GM13977 (cell line): Measurements from ENCODE around the gene GALNT7.
"Not testable (repeated sequence)": the region's sequence is repeated elsewhere in the genome, so short reads cannot be mapped to it uniquely, and the experiment has no call there.

Experiments
- DNase-seq: peaks from one replicate; pipeline ENCODE4 v3.0.0; 2012; ENCODE audit warnings: low spot score
- in situ Hi-C: fragments of 300-500 bp; cut with MboI; formaldehyde crosslinking; loops from one replicate; pipeline ENCODE4 v1.12.0; 2022; ENCODE audit warnings: low sequenced_read_pairs, low pct_unique_long_range_greater_than_20kb, mixed read lengths, inconsistent platforms; ENCODE audit not compliant: unreplicated experiment
- TF ChIP-seq, protein P1 (sequence below): IDR thresholded peaks from 2 replicates; pipeline ENCODE4 v1.5.1; 2012; ENCODE audit warnings: mild to moderate bottlenecking, control low read depth; ENCODE audit not compliant: insufficient read depth; ENCODE audit errors: extremely low read depth, missing control alignments

GALNT7 gene, protein sequence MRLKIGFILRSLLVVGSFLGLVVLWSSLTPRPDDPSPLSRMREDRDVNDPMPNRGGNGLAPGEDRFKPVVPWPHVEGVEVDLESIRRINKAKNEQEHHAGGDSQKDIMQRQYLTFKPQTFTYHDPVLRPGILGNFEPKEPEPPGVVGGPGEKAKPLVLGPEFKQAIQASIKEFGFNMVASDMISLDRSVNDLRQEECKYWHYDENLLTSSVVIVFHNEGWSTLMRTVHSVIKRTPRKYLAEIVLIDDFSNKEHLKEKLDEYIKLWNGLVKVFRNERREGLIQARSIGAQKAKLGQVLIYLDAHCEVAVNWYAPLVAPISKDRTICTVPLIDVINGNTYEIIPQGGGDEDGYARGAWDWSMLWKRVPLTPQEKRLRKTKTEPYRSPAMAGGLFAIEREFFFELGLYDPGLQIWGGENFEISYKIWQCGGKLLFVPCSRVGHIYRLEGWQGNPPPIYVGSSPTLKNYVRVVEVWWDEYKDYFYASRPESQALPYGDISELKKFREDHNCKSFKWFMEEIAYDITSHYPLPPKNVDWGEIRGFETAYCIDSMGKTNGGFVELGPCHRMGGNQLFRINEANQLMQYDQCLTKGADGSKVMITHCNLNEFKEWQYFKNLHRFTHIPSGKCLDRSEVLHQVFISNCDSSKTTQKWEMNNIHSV

GRCh38 chr4:173168396-173169177 lies at the start of gene GALNT7:
Gene GALNT7 (plus strand): TSS chr4:173168811. CDS start chr4:173168836, 25 bp downstream.
- peak; percentile 84 for DNase-seq

GRCh38 chr4:173118819-173119218 lies 49.8 kb upstream of the GALNT7 start:
- in situ Hi-C loops, DNase-seq: not testable (repeated sequence)

More at GRCh38 chr4:173168396-173169177, at the start of gene GALNT7:
- in situ Hi-C loops, result no loop called here
- TF ChIP-seq, protein P1, sequence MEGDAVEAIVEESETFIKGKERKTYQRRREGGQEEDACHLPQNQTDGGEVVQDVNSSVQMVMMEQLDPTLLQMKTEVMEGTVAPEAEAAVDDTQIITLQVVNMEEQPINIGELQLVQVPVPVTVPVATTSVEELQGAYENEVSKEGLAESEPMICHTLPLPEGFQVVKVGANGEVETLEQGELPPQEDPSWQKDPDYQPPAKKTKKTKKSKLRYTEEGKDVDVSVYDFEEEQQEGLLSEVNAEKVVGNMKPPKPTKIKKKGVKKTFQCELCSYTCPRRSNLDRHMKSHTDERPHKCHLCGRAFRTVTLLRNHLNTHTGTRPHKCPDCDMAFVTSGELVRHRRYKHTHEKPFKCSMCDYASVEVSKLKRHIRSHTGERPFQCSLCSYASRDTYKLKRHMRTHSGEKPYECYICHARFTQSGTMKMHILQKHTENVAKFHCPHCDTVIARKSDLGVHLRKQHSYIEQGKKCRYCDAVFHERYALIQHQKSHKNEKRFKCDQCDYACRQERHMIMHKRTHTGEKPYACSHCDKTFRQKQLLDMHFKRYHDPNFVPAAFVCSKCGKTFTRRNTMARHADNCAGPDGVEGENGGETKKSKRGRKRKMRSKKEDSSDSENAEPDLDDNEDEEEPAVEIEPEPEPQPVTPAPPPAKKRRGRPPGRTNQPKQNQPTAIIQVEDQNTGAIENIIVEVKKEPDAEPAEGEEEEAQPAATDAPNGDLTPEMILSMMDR, result no peak

- in situ Hi-C loops, result no loop called here
- DNase-seq, result no peak
- TF ChIP-seq, protein P1, result no peak
These were observed 48.8 kb upstream of the GALNT7 start for GRCh38 chr4:173119818-173120217.

DNA sequence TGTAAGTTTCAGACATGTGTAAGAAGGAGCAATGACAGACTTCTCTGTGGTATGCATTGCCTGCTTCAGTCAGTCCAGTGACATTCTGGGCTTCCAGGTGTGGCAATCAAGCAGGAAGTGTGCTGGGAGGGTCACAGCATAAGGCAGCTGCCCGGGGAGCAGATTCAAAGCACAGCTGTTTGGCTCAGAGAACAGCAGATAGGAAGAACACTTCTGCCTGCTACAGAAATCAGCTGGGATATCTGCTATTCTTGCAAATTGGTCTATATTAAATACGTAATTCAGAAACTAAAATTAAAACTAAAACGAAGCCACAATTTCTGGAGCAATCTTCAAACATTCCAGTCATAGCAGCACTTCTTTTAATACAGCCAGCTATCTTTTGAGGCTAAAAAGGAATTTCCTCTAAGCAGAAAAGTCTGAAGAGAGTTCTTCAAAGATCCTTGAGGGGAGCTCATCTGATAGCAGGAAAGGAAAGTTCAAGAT lies 47.5 kb upstream of the GALNT7 start:
- TF ChIP-seq, protein P1, result no peak
- in situ Hi-C loops, result no loop called here
- peak; percentile 4 for DNase-seq

DNA sequence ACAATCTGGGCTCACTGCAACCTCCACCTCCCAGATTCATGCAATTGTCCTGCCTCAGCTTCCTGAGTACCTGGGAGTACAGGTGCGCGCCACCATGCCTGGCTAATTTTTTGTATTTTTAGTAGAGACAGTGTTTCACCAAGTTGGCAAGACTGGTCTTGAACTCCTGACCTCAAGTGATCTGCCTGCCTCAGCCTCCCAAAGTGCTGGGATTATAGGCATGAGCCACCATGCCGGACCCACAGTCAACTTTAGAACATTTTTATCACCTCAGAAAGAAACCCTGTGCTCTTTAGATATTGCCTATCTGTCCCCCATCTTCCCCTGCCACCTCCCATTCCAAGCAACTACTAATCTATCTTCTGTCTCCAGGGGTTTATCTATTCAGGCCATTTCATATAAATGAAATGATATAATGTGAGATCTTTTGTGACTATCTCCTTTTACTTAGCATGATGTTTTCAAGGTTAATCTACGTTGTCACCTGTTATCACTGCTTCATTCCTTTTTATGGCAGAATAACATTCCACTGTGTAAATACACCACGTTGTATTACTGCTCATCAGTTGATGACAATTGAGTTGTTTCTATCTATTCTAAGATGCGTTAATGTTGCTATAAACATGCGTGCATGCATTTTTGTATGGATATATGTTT lies 44.3 kb upstream of the GALNT7 start:
- TF ChIP-seq, protein P1, result no peak
- no peak for DNase-seq
- in situ Hi-C loops, result no loop called here

DNA sequence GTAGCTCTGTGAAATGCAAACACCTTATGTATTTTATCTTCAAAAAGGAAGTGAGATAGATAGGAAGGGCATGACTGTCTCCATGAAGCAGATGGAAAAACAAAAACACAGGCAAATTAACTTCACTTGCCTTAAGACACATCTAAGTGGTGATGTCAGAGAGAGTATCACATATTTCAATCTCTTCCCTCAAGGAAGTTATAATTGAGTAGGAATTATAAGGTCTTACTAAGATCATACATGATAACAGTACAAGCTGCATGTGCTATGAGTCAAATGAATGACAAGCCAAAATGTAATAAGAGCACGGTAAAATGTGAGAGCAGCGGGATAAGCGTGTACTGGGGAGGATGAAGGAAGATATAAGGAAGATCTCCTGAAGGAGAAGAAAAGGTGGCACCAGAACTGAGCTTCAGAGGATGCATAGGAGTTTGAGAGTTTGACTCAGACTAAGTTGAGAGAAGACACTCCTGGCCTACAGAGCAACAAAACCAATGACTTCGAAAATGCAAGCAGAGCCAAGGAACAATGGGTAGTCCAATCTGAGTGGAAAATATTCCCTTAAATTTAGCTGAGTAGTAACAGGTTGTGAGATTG lies 43.3 kb upstream of the GALNT7 start:
- DNase-seq, result no peak
- in situ Hi-C loops, result no loop called here
- TF ChIP-seq, protein P1, result no peak
